GM23248 (cell line): Measurements from ENCODE around the gene UFSP2. TPM values are rescaled to one million over a fixed set of nuclear protein-coding genes. Genes with fewer than 3 reads are reported as not detected.

Experiments used
- DNase-seq: peaks from one replicate; pipeline ENCODE4 v3.0.0-alpha.2; 2015
- H2AFZ ChIP-seq: fragments of 200-600 bp; sonication (generic); 2 replicates; pipeline ENCODE4 v1.6.1; 2016; ENCODE audit warnings: antibody characterized with exemption
- H3F3A ChIP-seq: fragments of 200-600 bp; sonication (generic); 2 replicates; pipeline ENCODE4 v1.6.1; 2016; ENCODE audit warnings: mild to moderate bottlenecking, antibody characterized with exemption, mixed run types; ENCODE audit not compliant: insufficient read depth
- H3K27ac ChIP-seq: fragments of 200-600 bp; sonication (generic); 2 replicates; pipeline ENCODE4 v1.5.1; 2016; ENCODE audit warnings: mild to moderate bottlenecking
- H3K27me3 ChIP-seq: fragments of 200-600 bp; sonication (generic); replicated peaks from 2 replicates; pipeline ENCODE4 v1.6.1; 2016; ENCODE audit warnings: mild to moderate bottlenecking; ENCODE audit not compliant: insufficient read depth
- H3K36me3 ChIP-seq: fragments of 200-600 bp; sonication (generic); 2 replicates; pipeline ENCODE4 v1.6.1; 2016; ENCODE audit warnings: low read depth, mild to moderate bottlenecking
- H3K4me1 ChIP-seq: fragments of 200-600 bp; sonication (generic); 2 replicates; pipeline ENCODE4 v1.6.1; 2016; ENCODE audit warnings: mild to moderate bottlenecking; ENCODE audit not compliant: insufficient read depth
- H3K4me2 ChIP-seq: fragments of 200-600 bp; sonication (generic); one replicate; pipeline ENCODE4 v1.6.1; 2016; ENCODE audit warnings: mild to moderate bottlenecking; ENCODE audit not compliant: unreplicated experiment
- H3K4me3 ChIP-seq: fragments of 200-600 bp; sonication (generic); 2 replicates; pipeline ENCODE4 v1.5.1; 2016; ENCODE audit warnings: mild to moderate bottlenecking
- H3K79me2 ChIP-seq: fragments of 200-600 bp; sonication (generic); 2 replicates; pipeline ENCODE4 v1.6.1; 2016; ENCODE audit warnings: mild to moderate bottlenecking; ENCODE audit not compliant: insufficient read depth
- H3K9ac ChIP-seq: fragments of 200-600 bp; sonication (generic); 2 replicates; pipeline ENCODE4 v1.6.1; 2016; ENCODE audit warnings: mild to moderate bottlenecking
- H3K9me2 ChIP-seq: fragments of 200-600 bp; sonication (generic); 2 replicates; pipeline ENCODE4 v1.6.1; 2016; ENCODE audit warnings: mixed run types, mild to moderate bottlenecking, moderate library complexity; ENCODE audit not compliant: insufficient read depth
- H3K9me3 ChIP-seq: fragments of 200-600 bp; sonication (generic); one replicate; pipeline ENCODE4 v1.6.1; 2017; ENCODE audit warnings: low read depth
- H4K20me1 ChIP-seq: fragments of 200-600 bp; sonication (generic); 2 replicates; pipeline ENCODE4 v1.6.0; 2016; ENCODE audit not compliant: insufficient read depth
- EZH2 ChIP-seq: fragments of 200-600 bp; sonication (generic); IDR thresholded peaks from 2 replicates; pipeline ENCODE4 v1.6.1; 2018; ENCODE audit warnings: antibody characterized with exemption, mild to moderate bottlenecking; ENCODE audit not compliant: insufficient read depth, poor library complexity, severe bottlenecking
- EZH2phosphoT487 ChIP-seq: fragments of 200-600 bp; sonication (generic); IDR thresholded peaks from 2 replicates; pipeline ENCODE4 v1.6.1; 2018; ENCODE audit warnings: antibody characterized with exemption, moderate library complexity, mild to moderate bottlenecking, low read depth; ENCODE audit not compliant: insufficient read depth
- WGBS, 2 experiments: methylation state at CpG; one replicate each; pipeline ENCODE4 v1.1.6; 2015 to 2017; ENCODE audit warnings: low lambda C conversion rate in 2 of 2, low coverage in 1 of 2; ENCODE audit errors: missing lambda C conversion rate in 2 of 2; 5-methylcytosine and 5-hydroxymethylcytosine counted together
- in situ Hi-C: fragments of 300-500 bp; cut with MboI; formaldehyde crosslinking; loops from 2 replicates; pipeline ENCODE4 v1.15.0; 2020
- polyA plus RNA-seq: library from polyadenylated mRNA; unstranded; fragments of >200 nt; fragmentation: Nextera tagmentation; extraction: Ambion mirVana; gene quantifications from 2 replicates; pipeline ENCODE4 v1.2.1, GENCODE V29; 2016
- total RNA-seq: library from RNA; depleted of rRNA; stranded (reverse); fragments of >200 nt; shearing (Covaris generic); gene quantifications from 2 replicates; pipeline ENCODE4 v1.2.3, GENCODE V29; 2014

The UFSP2 gene
- total and polyA plus RNA-seq, 2 experiments from 2014 or later: 25.6 to 26.8 TPM

GRCh38 chr4:185467101-185467500, 41.3 kb upstream of the UFSP2 start:
- Histone ChIP-seq H3K9ac (no peak overlapping the region; the same call in 1 of the 2 replicates), H2AFZ (peak overlapping the region; percentile 65), H3K36me3 (no peaks in the 10 kb centered on the region), H3K79me2 (no peaks in the 10 kb centered on the region), H3K27ac (no peak overlapping the region), H3K27me3 (peaks cover 8% of the 10 kb centered on the region; the same call in 1 of the 2 replicates), H3F3A (peaks cover 17% of the 10 kb centered on the region), H4K20me1 (no peaks in the 10 kb centered on the region), H3K4me1 (peaks cover 13% of the 10 kb centered on the region), H3K9me2 (no peaks in the 10 kb centered on the region), H3K9me3 (no peaks in the 10 kb centered on the region), H3K4me3 (peak overlapping the region; percentile 54), H3K4me2 (peak overlapping the region; percentile 39)
- in situ Hi-C loops: no loop called here
- peak; percentile 59 for DNase-seq
- no peak for TF ChIP-seq EZH2phosphoT487
- no peak for TF ChIP-seq EZH2
- 13 to 16% methylated on average over 4 of the region's 4 CpGs for WGBS, 2 experiments

DNA sequence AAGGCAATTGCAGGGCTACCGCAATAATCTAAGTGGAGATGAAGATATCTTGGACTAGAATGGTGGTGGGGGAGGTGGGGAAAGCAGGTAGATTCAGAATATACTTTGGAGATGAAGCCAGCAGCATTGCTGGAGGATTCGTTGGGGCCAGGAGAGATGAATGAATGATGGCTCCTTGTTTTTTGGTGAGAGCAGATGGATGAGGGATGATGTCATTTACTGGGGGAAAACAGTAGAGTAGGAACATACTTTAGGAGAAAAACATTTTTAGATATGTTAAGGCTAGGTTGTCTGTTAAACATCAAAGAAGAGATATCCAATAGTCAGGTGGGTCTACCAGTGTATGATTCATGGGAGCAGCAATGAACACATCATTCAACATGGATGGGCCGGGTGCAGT, 39.9 kb upstream of the UFSP2 start:
- Histone ChIP-seq H3K9ac (no peak overlapping the region), H3K9me3 (no peaks in the 10 kb centered on the region), H3K36me3 (no peaks in the 10 kb centered on the region), H3K27ac (no peak overlapping the region), H3K4me3 (no peak overlapping the region), H3K4me2 (no peak overlapping the region), H3K9me2 (no peaks in the 10 kb centered on the region), H3K4me1 (peaks cover 11% of the 10 kb centered on the region), H2AFZ (no peak overlapping the region), H3F3A (peaks cover 17% of the 10 kb centered on the region), H3K27me3 (peaks cover 8% of the 10 kb centered on the region; the same call in 1 of the 2 replicates), H4K20me1 (no peaks in the 10 kb centered on the region), H3K79me2 (no peaks in the 10 kb centered on the region)
- in situ Hi-C loops: no loop called here
- no peak for TF ChIP-seq EZH2phosphoT487
- TF ChIP-seq EZH2: no peak
- WGBS, 2 experiments: 68 to 72% methylated on average over 3 of the region's 3 CpGs
- DNase-seq: no peak

DNA sequence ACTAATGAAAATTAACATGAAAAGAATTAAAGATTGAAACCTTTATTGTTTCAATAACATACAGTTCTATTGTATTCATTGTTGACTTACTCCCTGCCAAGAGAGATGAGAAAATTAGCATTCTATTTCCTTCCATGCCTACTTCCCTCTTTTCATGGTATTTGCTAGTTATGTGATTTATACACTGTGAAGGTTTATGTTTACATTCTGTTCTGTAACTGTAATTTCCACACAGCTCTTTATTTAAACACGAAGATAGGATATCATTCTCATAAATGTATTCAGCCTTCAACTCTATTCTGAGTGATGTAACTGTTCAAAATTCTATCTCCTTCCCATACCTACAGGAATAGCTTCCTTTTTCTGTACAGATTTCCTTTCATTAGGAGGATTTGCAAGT, 39.1 kb upstream of the UFSP2 start:
- Histone ChIP-seq H3K27me3 (no peaks in the 10 kb centered on the region; the same call in 1 of the 2 replicates), H2AFZ (no peak overlapping the region), H3K79me2 (no peaks in the 10 kb centered on the region), H3K9ac (no peak overlapping the region), H3K4me1 (peaks cover 11% of the 10 kb centered on the region), H4K20me1 (no peaks in the 10 kb centered on the region), H3K4me3 (no peak overlapping the region), H3K27ac (no peak overlapping the region), H3K36me3 (no peaks in the 10 kb centered on the region), H3K9me2 (no peaks in the 10 kb centered on the region), H3K4me2 (no peak overlapping the region), H3K9me3 (no peaks in the 10 kb centered on the region), H3F3A (peaks cover 13% of the 10 kb centered on the region)
- DNase-seq: no peak
- 24 to 26% methylated on average over 1 of the region's 1 CpG for WGBS, 2 experiments
- in situ Hi-C loops: no loop called here
- TF ChIP-seq EZH2 (no peak), EZH2phosphoT487 (no peak)

- TF ChIP-seq EZH2 (no peak), EZH2phosphoT487 (no peak)
- no peak overlapping the region for H2AFZ ChIP-seq
- no peak overlapping the region for H3K9ac ChIP-seq
- no peaks in the 10 kb centered on the region for H3K79me2 ChIP-seq
- DNase-seq: no peak
- WGBS, 2 experiments: 38 to 41% methylated on average over 6 of the region's 6 CpGs
- no peaks in the 10 kb centered on the region for H3K9me2 ChIP-seq
- H3K27ac ChIP-seq: no peak overlapping the region
- peaks cover 11% of the 10 kb centered on the region for H3K4me1 ChIP-seq
- H3K4me2 ChIP-seq: no peak overlapping the region
- H4K20me1 ChIP-seq: no peaks in the 10 kb centered on the region
- in situ Hi-C loops: no loop called here
- H3K36me3 ChIP-seq: no peaks in the 10 kb centered on the region
- no peaks in the 10 kb centered on the region; the same call in 1 of the 2 replicates for H3K27me3 ChIP-seq
- H3F3A ChIP-seq: peaks cover 13% of the 10 kb centered on the region
- H3K4me3 ChIP-seq: no peak overlapping the region
- no peaks in the 10 kb centered on the region for H3K9me3 ChIP-seq
Observed at GRCh38 chr4:185464183-185464582, 38.4 kb upstream of the UFSP2 start.

DNA sequence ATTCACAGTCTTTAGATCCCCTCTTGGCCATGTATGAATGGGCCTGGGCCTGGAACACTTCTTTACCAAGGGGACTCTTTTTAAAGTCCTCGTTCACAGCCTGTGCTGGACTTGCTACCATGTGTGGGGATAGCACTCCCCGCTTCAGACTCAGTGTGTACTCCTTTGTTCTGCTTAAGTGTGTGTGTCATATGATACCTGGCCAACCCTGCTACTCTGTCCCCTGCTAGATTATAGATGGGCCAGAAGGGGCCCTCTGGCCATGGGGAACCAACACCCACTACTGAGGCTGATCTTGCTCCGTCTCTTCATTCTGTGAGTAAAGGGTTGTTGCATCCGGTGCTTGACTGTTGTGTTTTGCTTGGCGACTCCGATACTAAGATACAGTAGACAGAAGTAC, 37.8 kb upstream of the UFSP2 start:
- WGBS, 2 experiments: 87 to 91% methylated on average over 6 of the region's 6 CpGs
- no peaks in the 10 kb centered on the region; the same call in 1 of the 2 replicates for H3K27me3 ChIP-seq
- no peak for TF ChIP-seq EZH2phosphoT487
- no peak for TF ChIP-seq EZH2
- no peaks in the 10 kb centered on the region for H3K79me2 ChIP-seq
- H3K9me2 ChIP-seq: no peaks in the 10 kb centered on the region
- no peaks in the 10 kb centered on the region for H3K36me3 ChIP-seq
- DNase-seq: no peak
- H3K4me3 ChIP-seq: no peak overlapping the region
- no peaks in the 10 kb centered on the region for H4K20me1 ChIP-seq
- H3K4me2 ChIP-seq: no peak overlapping the region
- no peak overlapping the region for H3K9ac ChIP-seq
- peaks cover 11% of the 10 kb centered on the region for H3K4me1 ChIP-seq
- peaks cover 13% of the 10 kb centered on the region for H3F3A ChIP-seq
- H2AFZ ChIP-seq: no peak overlapping the region
- H3K27ac ChIP-seq: no peak overlapping the region
- in situ Hi-C loops: no loop called here
- no peaks in the 10 kb centered on the region for H3K9me3 ChIP-seq
